ENCODE measurements around the gene JAZF1.

Gene JAZF1

GRCh38 chr7:28163949-28164348 is 16.6 kb downstream of the JAZF1 start:
- DNase-seq, result no peak

DNA sequence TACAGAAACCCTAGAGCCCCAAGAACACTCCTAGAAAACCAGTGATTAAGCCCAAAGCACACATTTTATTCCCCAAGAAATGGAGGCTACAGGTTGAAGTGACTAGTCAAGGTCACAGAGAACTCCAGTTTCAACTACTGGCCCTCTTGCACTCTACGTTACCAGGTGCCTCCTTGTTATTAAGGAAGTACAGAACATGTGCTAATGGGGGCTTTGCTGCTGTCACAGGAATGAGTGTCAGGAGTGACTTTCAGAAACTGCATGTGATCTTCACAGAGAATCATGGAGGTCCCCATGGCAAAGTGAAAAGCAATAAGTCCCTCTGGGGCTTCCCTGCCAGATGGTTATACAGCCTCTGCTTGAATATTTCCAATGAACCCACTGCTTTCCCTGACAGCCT is 19.3 kb downstream of the JAZF1 start:
- no peak for DNase-seq

DNA sequence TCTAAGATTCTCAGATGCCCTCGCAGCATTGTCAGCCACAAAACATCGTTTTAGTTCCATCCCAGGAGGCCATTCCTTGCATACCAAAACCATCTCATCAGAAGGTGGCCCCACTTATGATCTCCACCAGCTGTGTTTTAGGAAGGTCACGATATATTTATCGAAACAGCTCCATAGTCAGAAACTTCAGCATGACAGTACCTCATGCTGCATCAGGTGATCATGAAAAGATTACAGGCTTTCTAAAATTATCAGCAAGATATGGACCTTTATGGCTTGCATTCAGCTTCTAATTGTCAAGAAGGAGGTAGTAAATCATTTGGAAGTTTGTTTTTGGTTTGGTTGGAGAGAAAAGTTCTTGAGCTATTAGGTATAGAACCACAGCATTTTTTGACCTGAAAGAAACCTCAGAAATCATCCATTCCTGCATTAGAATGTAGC is 20.0 kb downstream of the JAZF1 start:
- DNase-seq, result no peak

DNA sequence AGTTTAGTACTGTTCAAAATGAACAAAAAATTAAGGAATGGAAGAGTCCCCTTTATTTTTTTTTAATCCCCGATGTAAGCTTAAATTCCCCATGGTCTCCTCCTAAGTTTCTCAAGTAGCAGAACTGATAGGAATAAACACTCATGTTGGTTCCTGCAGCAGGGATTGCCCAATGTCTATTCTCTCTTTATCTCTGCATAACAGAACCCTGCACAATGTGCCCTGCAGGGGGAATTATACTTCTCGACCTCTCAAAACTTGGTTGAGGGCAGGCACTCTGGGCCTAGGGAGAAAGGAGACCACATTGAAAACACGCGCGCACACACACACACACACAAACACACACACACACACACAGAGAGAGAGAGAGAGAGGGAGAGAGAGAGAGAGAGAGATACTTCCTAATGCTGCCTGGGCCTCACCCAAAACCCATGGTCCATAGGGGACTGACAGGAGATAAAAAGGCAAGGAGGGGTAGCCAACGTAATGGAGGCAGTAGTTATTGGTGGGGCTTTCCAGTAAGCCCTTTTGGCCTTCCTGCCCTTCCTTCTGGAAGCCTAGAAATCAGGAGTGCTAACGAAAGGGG is 22.7 kb downstream of the JAZF1 start:
- no peak for DNase-seq

GRCh38 chr7:28157076-28157745 is 23.4 kb downstream of the JAZF1 start:
- DNase-seq, result no peak

DNA sequence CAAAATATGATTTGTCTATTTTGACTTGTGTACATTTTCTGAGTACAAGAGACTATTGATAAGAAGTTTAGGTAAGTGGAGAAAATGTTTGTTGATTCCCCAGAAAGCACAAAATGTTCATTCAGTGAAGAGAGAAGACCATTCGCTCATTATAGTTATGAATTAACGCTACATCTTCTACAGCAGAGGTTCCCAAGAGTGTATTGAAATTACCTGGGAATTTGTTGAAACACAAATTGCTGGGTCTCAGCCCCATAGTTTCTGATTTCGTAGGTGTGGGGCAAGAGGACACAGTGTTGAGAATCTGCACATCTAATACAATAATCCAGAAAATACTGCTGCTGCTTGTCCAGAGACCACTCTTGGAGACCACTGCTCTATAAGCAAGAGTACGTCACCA is 24.2 kb downstream of the JAZF1 start:
- DNase-seq, result no peak

DNA sequence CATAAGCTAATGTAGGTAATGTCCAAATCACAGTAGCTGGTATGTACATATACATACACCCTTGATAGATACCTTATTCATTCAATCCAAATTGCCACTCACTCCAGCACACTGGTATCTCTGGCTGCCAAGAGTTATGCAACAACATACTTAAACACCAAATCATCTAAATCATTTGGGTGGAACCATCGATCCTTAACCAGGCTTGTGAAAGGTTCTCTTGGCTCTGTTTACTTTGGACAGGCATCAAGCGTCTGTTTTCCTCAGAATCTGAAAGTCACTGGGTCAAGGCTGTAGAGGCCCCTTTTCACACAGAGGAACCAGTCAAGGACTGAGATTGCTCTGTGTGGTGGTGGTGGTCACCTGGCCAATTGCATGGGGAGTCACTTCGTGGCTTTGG is 24.6 kb downstream of the JAZF1 start:
- DNase-seq, result no peak

DNA sequence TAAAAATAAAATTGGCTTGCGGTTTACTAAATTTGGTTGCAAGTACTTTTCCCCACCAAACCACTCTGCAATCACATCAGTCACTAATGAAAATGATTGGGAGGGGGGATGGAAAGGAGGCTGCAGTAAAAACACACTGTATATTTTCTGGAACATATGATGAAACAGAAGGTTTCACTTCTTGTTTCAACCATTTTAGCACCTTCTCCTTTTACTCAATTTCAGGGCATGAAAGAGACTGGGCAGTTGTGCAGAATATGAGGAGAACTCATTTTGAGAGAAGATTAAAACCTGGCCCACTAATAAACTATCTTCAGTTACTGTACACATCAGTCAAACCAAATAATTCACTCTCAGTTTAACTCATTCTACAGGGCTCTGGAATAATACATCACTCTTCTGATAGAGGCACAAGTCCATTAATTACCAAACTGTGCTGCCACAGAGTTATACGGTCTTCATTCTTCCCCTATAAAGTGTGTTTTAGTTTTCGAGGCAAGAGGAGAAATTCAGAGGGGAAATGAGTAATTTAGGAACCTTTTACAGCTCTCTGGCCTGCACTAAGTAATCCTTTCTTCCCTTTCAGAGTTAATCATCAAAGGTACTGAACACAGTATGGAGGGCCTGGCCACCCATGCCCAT is 25.5 kb downstream of the JAZF1 start:
- DNase-seq, result no peak

- no peak for DNase-seq
These were observed 28.0 kb downstream of the JAZF1 start for GRCh38 chr7:28152594-28152993.

DNA sequence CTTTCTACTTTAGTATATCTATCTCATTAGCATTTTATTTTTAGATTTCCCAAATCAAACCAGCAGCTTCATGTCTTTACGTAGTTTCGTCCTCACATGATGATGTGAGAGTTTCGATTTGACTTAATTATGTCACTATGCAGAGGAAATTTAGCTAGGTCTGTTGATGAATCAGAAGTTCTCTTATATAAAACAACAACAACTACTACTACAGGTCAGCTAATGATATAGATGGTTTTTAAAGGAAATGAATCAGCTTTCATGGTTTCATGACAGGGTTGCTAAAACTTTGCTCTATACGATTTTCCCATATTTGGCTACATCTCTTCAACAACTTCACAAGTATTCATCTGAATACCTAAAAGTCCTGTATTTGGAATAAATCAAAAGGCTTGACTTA is 28.6 kb downstream of the JAZF1 start:
- DNase-seq, result no peak

- no peak for DNase-seq
These were observed 31.1 kb downstream of the JAZF1 start for GRCh38 chr7:28149291-28150101.

- no peak for DNase-seq
These were observed 34.7 kb downstream of the JAZF1 start for GRCh38 chr7:28145931-28146330.

GRCh38 chr7:28145090-28145626 is 35.4 kb downstream of the JAZF1 start:
- no peak for DNase-seq

- no peak for DNase-seq
These were observed 36.3 kb downstream of the JAZF1 start for GRCh38 chr7:28144266-28144665.

GRCh38 chr7:28142650-28143049 is 37.9 kb downstream of the JAZF1 start:
- no peak for DNase-seq

DNA sequence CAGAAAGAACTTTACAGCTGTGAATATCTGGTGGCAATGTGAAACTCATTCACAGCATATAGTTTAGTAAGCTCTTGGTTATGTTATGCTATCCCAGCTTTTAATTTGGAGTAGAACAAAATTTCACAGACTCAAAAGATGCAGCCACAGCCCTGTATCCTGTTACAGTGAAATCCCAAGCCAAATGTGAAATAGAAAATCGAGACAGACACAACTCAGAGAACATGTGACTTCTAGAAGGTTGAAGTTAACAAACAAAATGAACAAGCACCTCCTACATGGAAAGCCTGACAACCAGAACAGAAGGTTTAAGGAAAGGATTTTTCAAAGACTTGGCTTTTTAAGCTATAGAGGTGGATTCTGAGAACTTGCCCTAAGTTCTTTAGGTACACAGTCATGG is 39.6 kb downstream of the JAZF1 start:
- DNase-seq, result no peak

- no peak for DNase-seq
These were observed 41.8 kb downstream of the JAZF1 start for GRCh38 chr7:28138837-28139236.

DNA sequence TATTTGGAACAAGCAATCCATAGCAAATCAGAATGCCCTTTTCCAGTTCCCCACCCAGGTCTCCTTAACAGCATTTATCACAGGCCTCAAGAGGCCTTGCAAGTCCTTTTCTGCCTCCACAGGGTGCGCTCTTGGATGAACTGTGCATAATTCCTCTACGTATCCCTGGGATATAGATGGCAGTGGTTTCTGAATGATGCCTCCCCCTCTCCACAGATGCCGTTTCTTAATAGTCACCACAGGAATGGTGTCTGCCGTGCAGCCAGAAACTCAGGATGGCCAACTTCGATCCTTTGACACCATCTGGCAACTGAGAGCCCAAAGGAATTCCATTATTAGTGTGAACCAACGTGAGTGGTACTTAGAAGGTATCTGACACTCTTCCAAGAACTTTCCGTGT is 43.1 kb downstream of the JAZF1 start:
- DNase-seq, result no peak

- no peak for DNase-seq
These were observed 43.7 kb downstream of the JAZF1 start for GRCh38 chr7:28136885-28137284.

GRCh38 chr7:28136420-28136819 is 44.2 kb downstream of the JAZF1 start:
- no peak for DNase-seq

- DNase-seq, result no peak
These were observed 44.8 kb downstream of the JAZF1 start for GRCh38 chr7:28135760-28136159.

- peak; percentile 19 for DNase-seq
These were observed 45.3 kb downstream of the JAZF1 start for GRCh38 chr7:28135315-28135714.

- no peak for DNase-seq
These were observed 46.7 kb downstream of the JAZF1 start for GRCh38 chr7:28133872-28134271.
